ENCODE measurements around the gene IDI1.

Gene IDI1

DNA sequence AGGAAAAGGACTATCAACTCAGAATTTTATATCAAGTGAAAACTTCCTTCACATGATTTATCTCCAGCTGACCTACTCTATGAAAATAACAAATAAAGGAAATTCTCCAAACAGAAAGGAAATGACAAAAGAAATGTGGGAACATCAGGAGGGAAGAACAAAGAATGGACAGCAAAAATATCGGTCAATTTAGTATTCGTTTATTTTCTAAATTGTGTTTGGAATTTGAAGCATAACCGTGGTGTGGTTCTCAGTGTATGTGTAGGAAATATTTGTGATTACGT is 16.0 kb upstream of the IDI1 start:
- 96 to 97% methylated on average over 4 of the region's 4 CpGs for WGBS, 2 experiments
- Histone ChIP-seq H3K4me1 (ENCODE audit: control insufficient read depth, insufficient read depth, low read length) (peaks cover 6% of the 10 kb centered on the region), H3K27ac (ENCODE audit: insufficient read depth, low read depth, low read length, poor library complexity, severe bottlenecking) (no peak overlapping the region), H3K9me3 (ENCODE audit: control insufficient read depth, low read length) (no peaks in the 10 kb centered on the region), H3K27me3 (ENCODE audit: control insufficient read depth, insufficient read depth, low read length, poor library complexity, severe bottlenecking) (no peaks in the 10 kb centered on the region), H3K4me3 (ENCODE audit: insufficient read depth, low read depth, low read length) (no peak overlapping the region), H3K36me3 (ENCODE audit: control insufficient read depth, insufficient read depth, low read length) (no peaks in the 10 kb centered on the region)

- Histone ChIP-seq H3K27me3 (ENCODE audit: control insufficient read depth, insufficient read depth, low read length, poor library complexity, severe bottlenecking) (no peaks in the 10 kb centered on the region), H3K27ac (ENCODE audit: insufficient read depth, low read depth, low read length, poor library complexity, severe bottlenecking) (peak overlapping the region; percentile 16), H3K4me3 (ENCODE audit: insufficient read depth, low read depth, low read length) (no peak overlapping the region), H3K9me3 (ENCODE audit: control insufficient read depth, low read length) (no peaks in the 10 kb centered on the region), H3K36me3 (ENCODE audit: control insufficient read depth, insufficient read depth, low read length) (no peaks in the 10 kb centered on the region), H3K4me1 (ENCODE audit: control insufficient read depth, insufficient read depth, low read length) (peaks cover 6% of the 10 kb centered on the region)
- 90 to 93% methylated on average over 7 of the region's 7 CpGs for WGBS, 2 experiments
Observed at GRCh38 chr10:1063232-1063865, 14.4 kb upstream of the IDI1 start.

- H3K27ac ChIP-seq (ENCODE audit: insufficient read depth, low read depth, low read length, poor library complexity, severe bottlenecking) = no peak overlapping the region
- no peaks in the 10 kb centered on the region for H3K27me3 ChIP-seq (ENCODE audit: control insufficient read depth, insufficient read depth, low read length, poor library complexity, severe bottlenecking)
Observed at GRCh38 chr10:1061930-1062774, 13.2 kb upstream of the IDI1 start.

GRCh38 chr10:1059902-1060301 is 11.0 kb upstream of the IDI1 start:
- 90 to 94% methylated on average over 8 of the region's 8 CpGs for WGBS, 2 experiments
- H3K36me3 ChIP-seq (ENCODE audit: control insufficient read depth, insufficient read depth, low read length) = no peaks in the 10 kb centered on the region
- H3K27ac ChIP-seq (ENCODE audit: insufficient read depth, low read depth, low read length, poor library complexity, severe bottlenecking) = no peak overlapping the region
- H3K4me1 ChIP-seq (ENCODE audit: control insufficient read depth, insufficient read depth, low read length) = peaks cover 11% of the 10 kb centered on the region
- no peaks in the 10 kb centered on the region for H3K9me3 ChIP-seq (ENCODE audit: control insufficient read depth, low read length)
- no peak overlapping the region for H3K4me3 ChIP-seq (ENCODE audit: insufficient read depth, low read depth, low read length)
- H3K27me3 ChIP-seq (ENCODE audit: control insufficient read depth, insufficient read depth, low read length, poor library complexity, severe bottlenecking) = no peaks in the 10 kb centered on the region

More at GRCh38 chr10:1061930-1062774, 13.2 kb upstream of the IDI1 start:
- no peak overlapping the region for H3K4me3 ChIP-seq (ENCODE audit: insufficient read depth, low read depth, low read length)
- H3K36me3 ChIP-seq (ENCODE audit: control insufficient read depth, insufficient read depth, low read length) = no peaks in the 10 kb centered on the region
- peaks cover 6% of the 10 kb centered on the region for H3K4me1 ChIP-seq (ENCODE audit: control insufficient read depth, insufficient read depth, low read length)
- H3K9me3 ChIP-seq (ENCODE audit: control insufficient read depth, low read length) = no peaks in the 10 kb centered on the region
- WGBS, 2 experiments = 95 to 96% methylated on average over 7 of the region's 7 CpGs

- Histone ChIP-seq H3K9me3 (ENCODE audit: control insufficient read depth, low read length) (no peaks in the 10 kb centered on the region), H3K36me3 (ENCODE audit: control insufficient read depth, insufficient read depth, low read length) (peaks cover 5% of the 10 kb centered on the region), H3K4me1 (ENCODE audit: control insufficient read depth, insufficient read depth, low read length) (peaks cover 11% of the 10 kb centered on the region), H3K27ac (ENCODE audit: insufficient read depth, low read depth, low read length, poor library complexity, severe bottlenecking) (no peak overlapping the region), H3K27me3 (ENCODE audit: control insufficient read depth, insufficient read depth, low read length, poor library complexity, severe bottlenecking) (no peaks in the 10 kb centered on the region), H3K4me3 (ENCODE audit: insufficient read depth, low read depth, low read length) (no peak overlapping the region)
- WGBS, 2 experiments = 92 to 94% methylated on average over 7 of the region's 7 CpGs
Observed at GRCh38 chr10:1058017-1058416, 9.1 kb upstream of the IDI1 start.

- peaks cover 5% of the 10 kb centered on the region for H3K36me3 ChIP-seq (ENCODE audit: control insufficient read depth, insufficient read depth, low read length)
- H3K9me3 ChIP-seq (ENCODE audit: control insufficient read depth, low read length) = no peaks in the 10 kb centered on the region
- no peak overlapping the region for H3K27ac ChIP-seq (ENCODE audit: insufficient read depth, low read depth, low read length, poor library complexity, severe bottlenecking)
- peak overlapping the region; percentile 94 for H3K4me3 ChIP-seq (ENCODE audit: insufficient read depth, low read depth, low read length)
- peaks cover 11% of the 10 kb centered on the region for H3K4me1 ChIP-seq (ENCODE audit: control insufficient read depth, insufficient read depth, low read length)
- H3K27me3 ChIP-seq (ENCODE audit: control insufficient read depth, insufficient read depth, low read length, poor library complexity, severe bottlenecking) = no peaks in the 10 kb centered on the region
- WGBS, 2 experiments = 2% methylated on average over 25 to 26 of the region's 26 CpGs
Observed at GRCh38 chr10:1057106-1057657, 8.3 kb upstream of the IDI1 start.

DNA sequence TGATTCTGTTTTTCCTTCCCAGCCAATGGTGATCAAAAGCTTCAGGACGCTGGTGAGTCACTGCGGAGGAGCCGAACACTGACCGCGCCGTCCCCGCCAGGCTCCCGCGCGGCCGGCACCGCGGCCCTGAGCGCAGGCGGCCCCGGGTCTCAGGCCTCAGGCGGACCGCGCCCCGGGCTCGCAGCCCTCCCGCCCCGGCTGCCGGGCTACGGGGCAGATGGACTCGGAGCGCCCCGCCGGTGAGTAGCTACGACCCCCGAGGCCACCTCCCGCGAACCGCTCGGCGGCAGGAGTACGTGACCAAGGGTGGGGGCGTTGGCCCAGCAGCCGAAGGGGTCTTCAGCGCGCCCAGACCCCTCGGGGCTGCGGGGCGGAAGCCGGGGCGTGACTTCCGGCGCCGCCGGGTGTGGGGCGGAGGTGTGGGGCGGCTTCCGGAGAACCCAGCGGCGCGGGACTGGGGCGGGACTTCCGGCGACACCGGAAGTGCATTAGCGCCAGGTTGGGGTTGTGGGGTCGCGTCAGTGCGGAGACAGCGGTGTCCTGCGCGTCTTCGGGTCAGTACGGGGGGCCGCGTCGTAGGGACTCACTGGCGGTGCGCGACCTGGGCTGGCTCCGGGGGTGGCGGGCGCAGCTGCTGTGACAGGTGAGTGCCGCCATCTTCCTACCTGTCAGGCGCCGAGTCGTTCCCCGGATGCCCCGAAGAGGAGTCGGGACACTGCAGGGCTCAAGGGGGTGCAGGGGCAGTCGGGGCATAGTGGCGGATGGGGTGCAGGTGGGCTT is 7.6 kb upstream of the IDI1 start, which contains the start of gene WDR37:
TSS of gene WDR37 (plus strand) at position 60 of the 780 bp plus-strand sequence. CDS start 15,771 bp downstream, outside the sequence.
- WGBS, 2 experiments = 0% methylated on average over 87 of the region's 87 CpGs
- peaks cover 11% of the 10 kb centered on the region for H3K4me1 ChIP-seq (ENCODE audit: control insufficient read depth, insufficient read depth, low read length)
- no peaks in the 10 kb centered on the region for H3K9me3 ChIP-seq (ENCODE audit: control insufficient read depth, low read length)
- no peaks in the 10 kb centered on the region for H3K27me3 ChIP-seq (ENCODE audit: control insufficient read depth, insufficient read depth, low read length, poor library complexity, severe bottlenecking)
- H3K36me3 ChIP-seq (ENCODE audit: control insufficient read depth, insufficient read depth, low read length) = peaks cover 5% of the 10 kb centered on the region
- peak within 1 kb of the TSS; percentile 80 for H3K27ac ChIP-seq (ENCODE audit: insufficient read depth, low read depth, low read length, poor library complexity, severe bottlenecking)
- H3K4me3 ChIP-seq (ENCODE audit: insufficient read depth, low read depth, low read length) = peak within 1 kb of the TSS; percentile 94

DNA sequence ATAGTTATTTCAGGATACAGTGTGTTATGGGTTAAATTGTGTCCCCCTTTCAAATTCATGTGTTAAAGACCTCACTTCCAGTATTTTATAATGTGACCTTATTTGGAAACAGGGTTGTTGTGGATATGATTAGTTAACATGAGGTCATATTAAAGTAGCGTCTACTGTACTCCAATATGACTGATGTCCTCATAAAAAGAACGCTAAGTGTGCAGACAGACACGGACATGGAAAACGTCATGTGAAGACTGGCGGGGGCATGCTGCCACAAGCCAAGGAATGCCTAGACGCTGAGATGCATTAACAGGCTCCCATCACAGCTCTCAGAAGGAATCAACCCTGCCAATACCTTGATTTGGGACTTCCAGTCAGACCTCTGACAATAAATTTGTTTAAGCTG is 5.8 kb upstream of the IDI1 start:
- no peak overlapping the region for H3K4me3 ChIP-seq (ENCODE audit: insufficient read depth, low read depth, low read length)
- 91 to 93% methylated on average over 6 of the region's 6 CpGs for WGBS, 2 experiments
- peaks cover 5% of the 10 kb centered on the region for H3K36me3 ChIP-seq (ENCODE audit: control insufficient read depth, insufficient read depth, low read length)
- no peak overlapping the region for H3K27ac ChIP-seq (ENCODE audit: insufficient read depth, low read depth, low read length, poor library complexity, severe bottlenecking)
- no peaks in the 10 kb centered on the region for H3K27me3 ChIP-seq (ENCODE audit: control insufficient read depth, insufficient read depth, low read length, poor library complexity, severe bottlenecking)
- H3K4me1 ChIP-seq (ENCODE audit: control insufficient read depth, insufficient read depth, low read length) = peaks cover 16% of the 10 kb centered on the region
- no peaks in the 10 kb centered on the region for H3K9me3 ChIP-seq (ENCODE audit: control insufficient read depth, low read length)

GRCh38 chr10:1050554-1050953 is 1.6 kb upstream of the IDI1 start:
- Histone ChIP-seq H3K9me3 (ENCODE audit: control insufficient read depth, low read length) (no peaks in the 10 kb centered on the region), H3K27me3 (ENCODE audit: control insufficient read depth, insufficient read depth, low read length, poor library complexity, severe bottlenecking) (no peaks in the 10 kb centered on the region), H3K4me3 (ENCODE audit: insufficient read depth, low read depth, low read length) (peak overlapping the region; percentile 95), H3K4me1 (ENCODE audit: control insufficient read depth, insufficient read depth, low read length) (peaks cover 16% of the 10 kb centered on the region), H3K27ac (ENCODE audit: insufficient read depth, low read depth, low read length, poor library complexity, severe bottlenecking) (no peak overlapping the region), H3K36me3 (ENCODE audit: control insufficient read depth, insufficient read depth, low read length) (peaks cover 5% of the 10 kb centered on the region)
- WGBS, 2 experiments = 64 to 69% methylated on average over 4 of the region's 4 CpGs

GRCh38 chr10:1050145-1050544 is 1.2 kb upstream of the IDI1 start:
- no peak overlapping the region for H3K27ac ChIP-seq (ENCODE audit: insufficient read depth, low read depth, low read length, poor library complexity, severe bottlenecking)
- WGBS, 2 experiments = 31 to 36% methylated on average over 5 of the region's 5 CpGs

More at GRCh38 chr10:1050145-1050544, 1.2 kb upstream of the IDI1 start:
- H3K4me3 ChIP-seq (ENCODE audit: insufficient read depth, low read depth, low read length) = peak overlapping the region; percentile 95
- peaks cover 13% of the 10 kb centered on the region for H3K4me1 ChIP-seq (ENCODE audit: control insufficient read depth, insufficient read depth, low read length)
- no peaks in the 10 kb centered on the region for H3K27me3 ChIP-seq (ENCODE audit: control insufficient read depth, insufficient read depth, low read length, poor library complexity, severe bottlenecking)
- H3K36me3 ChIP-seq (ENCODE audit: control insufficient read depth, insufficient read depth, low read length) = peaks cover 5% of the 10 kb centered on the region
- no peaks in the 10 kb centered on the region for H3K9me3 ChIP-seq (ENCODE audit: control insufficient read depth, low read length)

Data from ectodermal cell (in vitro differentiated cells).